SHP77 treated with DMSO at 0.1 percent for 48 hours (cell line): ENCODE data around the gene TPSD1.
"Not testable (repeated sequence)": the region's sequence is repeated elsewhere in the genome, so short reads cannot be mapped to it uniquely, and the experiment has no call there.

Source experiments
- DNase-seq: peaks from one replicate; lab custom pipeline; 2025; lab: John Stamatoyannopoulos, UW

TPSD1 gene

GRCh38 chr16:1281517-1281916 lies 25.6 kb downstream of the TPSD1 start:
- no peak for DNase-seq

GRCh38 chr16:1282324-1282973 lies 26.6 kb downstream of the TPSD1 start:
- no peak for DNase-seq

GRCh38 chr16:1283296-1283695 lies 27.4 kb downstream of the TPSD1 start:
- no peak for DNase-seq

DNA sequence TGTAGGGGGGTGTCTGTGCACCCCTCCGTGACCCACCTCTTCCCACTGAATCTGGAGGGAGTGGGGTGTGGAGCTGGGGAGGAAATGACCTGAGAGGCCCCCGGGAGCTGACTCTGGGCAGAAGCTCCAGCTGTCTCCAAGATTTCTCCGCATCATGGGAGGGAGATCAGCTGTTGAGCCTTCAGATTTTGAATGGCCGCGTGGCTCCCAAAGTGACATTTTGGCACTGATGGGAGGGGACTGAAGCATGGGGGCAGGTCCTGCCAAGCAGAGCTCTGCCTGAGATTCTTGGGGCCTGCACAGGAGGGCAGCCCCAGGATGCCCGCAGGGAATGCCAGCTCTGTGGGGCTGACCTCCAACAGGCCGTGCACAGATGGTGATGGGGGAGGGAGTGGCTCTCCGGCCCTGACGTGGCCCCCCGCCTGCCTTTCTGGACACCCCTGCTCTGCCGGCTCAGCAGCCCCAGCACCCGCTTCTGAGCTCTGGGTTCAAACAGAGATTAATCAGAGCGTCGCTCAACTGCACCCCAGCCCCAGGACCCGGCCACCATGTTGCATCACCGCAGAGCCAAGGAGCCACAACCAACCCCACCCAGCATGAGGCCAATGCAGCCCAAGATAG lies 28.2 kb downstream of the TPSD1 start:
- DNase-seq = no peak

GRCh38 chr16:1285669-1286512 lies 30.0 kb downstream of the TPSD1 start:
- DNase-seq = no peak

DNA sequence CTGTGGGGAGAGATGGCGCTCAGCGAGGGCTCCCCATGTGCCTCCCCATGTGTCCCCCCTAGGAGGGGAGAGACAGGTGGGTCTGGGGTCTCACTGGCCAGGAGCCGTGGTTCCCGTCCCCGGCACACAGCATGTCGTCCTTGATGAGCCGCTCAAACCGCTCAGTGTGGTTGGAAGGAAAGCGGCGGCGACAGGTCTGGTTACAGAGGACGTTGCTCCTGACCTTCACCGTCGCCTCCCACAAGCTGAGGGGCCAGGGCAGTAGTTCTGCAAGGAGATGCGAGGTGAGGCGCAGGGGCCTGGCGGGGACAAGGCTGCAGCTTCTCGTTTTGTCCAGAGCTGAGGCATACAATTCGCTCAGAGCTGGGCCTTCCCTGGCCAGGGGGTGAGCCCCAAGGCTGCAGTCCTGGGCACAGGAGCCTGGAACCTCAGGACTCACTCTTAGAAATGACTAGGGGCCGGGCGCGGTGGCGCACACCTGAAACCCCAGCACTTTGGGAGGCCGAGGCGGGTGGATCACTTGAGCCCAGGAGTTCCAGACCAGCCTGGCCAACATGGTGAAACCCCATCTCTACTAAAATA lies 30.7 kb downstream of the TPSD1 start:
- no peak for DNase-seq

DNA sequence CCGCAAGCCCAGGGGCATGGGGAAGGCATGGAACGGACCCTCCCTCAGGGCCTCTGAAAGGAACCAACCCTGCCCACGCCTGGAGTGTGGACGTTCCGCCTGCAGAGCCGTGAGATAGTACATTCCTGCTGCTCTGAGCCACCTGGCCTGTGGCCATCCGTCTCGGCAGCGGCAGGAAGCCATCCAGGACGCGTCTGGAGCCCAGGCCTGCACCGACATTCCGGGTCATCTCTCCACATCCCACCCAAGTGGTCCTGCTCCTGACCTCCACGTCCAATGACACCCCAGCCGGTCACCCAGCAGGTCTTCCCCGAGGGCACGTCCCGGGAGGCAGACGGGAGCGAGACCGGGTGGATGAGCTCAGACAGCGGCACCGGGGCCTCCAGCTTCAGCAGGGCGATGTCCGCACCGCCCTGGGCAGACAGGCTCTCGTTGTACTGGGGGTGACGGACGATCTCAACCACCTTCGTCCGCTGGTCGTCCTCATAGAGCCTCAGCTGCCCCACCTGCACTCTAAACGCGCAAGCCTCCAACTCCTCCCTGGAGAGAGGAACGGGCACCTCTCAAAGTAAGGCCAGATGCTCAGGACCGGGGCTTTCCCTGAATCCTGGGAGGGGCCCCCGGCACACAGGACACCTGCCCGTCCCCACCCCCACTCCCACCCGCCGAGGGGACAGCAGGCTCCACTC lies 32.3 kb downstream of the TPSD1 start:
- DNase-seq = no peak

DNA sequence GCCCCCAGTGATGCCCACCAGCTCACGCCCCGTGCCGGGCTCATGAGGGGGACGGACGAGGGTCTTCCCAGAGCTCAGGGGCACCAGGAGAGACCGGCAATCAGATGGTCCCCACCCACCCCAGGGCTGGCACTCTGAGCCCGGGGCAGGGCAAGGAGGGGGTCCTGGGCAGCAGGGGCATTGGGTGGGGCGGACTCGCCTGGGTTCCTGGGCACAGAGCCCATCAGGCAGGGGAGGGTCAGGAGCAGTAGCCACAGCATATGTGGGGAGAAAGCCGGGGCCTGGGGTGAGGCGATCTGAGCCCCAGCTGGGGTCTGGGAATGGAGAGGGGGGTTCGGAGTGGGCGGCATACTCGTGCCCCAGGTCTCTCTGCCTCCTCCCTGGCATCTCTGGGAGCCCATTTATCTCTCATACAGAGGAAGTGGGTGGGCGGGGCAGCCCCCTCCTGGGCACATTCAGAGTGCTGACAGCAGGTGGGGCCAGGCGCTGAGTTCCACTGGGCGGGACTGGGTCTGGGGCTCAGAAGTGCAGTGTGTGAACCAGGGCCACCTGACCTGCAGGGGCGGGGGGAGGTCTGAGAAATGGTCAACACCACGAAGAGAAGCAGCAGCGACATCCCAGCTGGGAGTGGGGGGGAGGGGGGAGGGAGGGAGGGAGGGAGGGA lies 33.1 kb downstream of the TPSD1 start:
- DNase-seq = no peak

- DNase-seq = no peak
Measured at GRCh38 chr16:1289477-1289866, 33.6 kb downstream of the TPSD1 start.

GRCh38 chr16:1290063-1290501 lies 34.2 kb downstream of the TPSD1 start:
- DNase-seq = no peak

DNA sequence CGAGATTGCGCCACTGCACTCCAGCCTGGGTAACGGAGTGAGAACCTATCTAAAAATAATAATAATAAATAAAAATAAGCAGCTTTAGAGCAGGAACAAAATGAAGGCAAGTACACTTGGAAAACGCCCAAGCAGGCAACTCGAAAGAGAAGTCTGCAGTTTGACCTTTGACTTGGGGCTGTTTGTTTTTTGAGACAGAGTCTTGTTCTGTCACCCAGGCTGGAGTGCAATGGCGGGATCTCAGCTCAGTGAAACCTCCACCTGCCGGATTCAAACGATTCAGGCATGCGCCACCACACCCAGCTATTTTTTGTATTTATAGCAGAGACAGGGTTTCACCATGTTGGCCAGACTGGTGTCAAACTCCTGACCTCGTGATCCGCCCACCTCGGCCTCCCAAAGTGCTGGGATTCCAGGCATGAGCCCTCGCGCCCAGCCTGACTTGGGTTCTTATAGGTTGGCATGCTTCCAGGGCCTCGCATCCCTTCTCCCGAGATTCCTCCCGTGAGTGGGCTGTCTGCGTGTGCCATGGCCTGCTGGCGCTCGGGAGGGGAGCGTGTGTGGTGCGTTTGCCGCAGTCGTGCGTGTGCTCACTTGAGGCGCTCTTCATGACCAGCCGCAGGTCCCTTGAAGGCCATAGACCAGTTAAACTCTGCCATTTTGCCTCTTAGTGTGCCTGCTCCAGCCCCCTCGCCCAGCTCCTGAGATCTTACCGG lies 35.1 kb downstream of the TPSD1 start:
- DNase-seq = peak; percentile 57

- peak; percentile 71 for DNase-seq
Measured at GRCh38 chr16:1291576-1291974, 35.7 kb downstream of the TPSD1 start.

DNA sequence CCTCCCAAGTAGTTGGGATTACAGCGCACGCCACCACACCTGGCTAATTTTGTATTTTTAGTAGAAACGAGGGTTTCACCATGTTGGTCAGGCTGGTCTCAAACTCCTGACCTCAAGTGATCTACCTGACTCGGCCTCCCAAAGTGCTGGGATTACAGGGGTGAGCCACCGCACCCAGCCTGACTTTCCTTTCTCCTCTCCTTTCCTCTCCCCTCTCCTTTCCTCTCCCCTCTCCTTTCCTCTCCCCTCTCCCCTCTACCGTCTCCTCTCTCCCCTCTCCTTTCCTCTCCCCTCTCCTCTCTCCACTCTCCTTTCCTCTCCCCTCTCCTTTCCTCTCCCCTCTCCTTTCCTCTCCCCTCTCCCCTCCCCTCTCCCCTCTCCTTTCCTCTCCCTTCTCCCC lies 36.3 kb downstream of the TPSD1 start:
- DNase-seq = not testable (repeated sequence)

GRCh38 chr16:1292808-1293207 lies 36.9 kb downstream of the TPSD1 start:
- DNase-seq = not testable (repeated sequence)

GRCh38 chr16:1293921-1294656 lies 38.2 kb downstream of the TPSD1 start:
- no peak for DNase-seq

DNA sequence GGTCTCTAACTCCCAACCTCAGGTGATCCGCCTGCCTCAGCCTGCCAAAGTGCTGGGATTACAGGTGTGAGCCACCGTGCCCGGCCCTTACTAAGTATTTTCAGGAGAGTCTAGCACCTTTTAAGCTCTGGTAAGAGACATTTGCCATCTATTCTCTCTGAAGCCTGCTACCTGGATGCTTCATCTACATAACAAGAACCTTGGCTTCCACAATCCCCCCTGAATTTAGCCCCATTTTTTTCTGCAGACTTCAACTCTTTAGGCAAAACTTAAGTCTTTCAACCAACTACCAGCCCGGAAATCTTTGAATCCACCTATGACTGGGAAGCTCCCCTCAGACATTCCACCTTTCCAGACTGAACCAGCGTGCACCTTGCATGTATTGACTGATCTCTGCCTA lies 39.6 kb downstream of the TPSD1 start:
- no peak for DNase-seq

- DNase-seq = not testable (repeated sequence)
Measured at GRCh38 chr16:1296688-1297017, 40.8 kb downstream of the TPSD1 start.

DNA sequence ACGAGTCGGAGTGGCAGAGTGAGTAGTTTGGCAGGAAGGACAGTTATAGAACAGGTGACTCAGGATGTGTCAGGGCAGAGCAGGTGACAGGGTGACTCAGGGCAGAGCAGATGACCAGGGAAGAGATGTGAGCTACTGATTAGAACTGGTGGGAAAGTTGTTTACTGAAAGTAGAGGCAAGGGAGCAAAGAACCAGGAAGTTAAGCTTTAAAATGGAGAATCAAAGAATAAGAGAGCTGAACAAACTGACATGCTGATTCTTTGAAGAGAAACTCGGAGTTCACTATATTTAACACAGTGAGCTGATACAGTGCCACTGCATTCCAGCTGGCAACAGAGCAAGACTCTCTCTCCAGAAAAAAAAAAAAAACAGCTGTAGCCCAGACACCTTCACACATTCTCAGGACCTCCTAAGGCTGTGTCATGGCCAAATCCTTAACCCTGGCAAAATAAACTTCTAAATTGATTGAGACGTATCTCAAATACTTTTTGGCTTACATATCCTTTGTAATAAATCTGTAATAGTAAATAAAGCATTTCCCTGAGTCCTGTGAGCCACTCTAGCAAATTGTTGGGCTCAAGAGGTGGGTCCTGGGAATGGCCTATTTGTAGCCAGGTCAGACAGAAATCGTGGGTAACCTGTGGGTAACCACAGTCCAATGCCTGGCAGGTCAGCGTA lies 41.3 kb downstream of the TPSD1 start:
- DNase-seq = peak; percentile 48

DNA sequence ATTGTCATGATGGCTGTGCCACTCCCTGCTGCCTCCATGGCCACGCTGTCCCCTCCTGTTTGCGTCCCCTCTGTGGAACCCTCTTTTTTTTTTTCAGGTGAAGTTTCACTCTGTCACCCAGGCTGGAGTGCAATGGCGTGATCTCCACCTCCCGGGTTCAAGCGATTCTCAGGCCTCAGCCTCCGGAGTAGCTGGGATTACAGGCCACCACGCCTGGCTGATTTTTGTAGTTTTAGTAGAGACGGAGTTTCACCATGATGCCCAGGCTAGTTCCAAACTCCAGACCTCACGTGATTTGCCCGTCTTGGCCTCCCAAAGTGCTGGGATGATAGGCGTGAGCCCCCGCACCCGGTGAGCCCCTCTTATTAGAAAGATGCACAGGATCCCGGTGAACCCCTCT lies 42.5 kb downstream of the TPSD1 start:
- DNase-seq = no peak
